HepG2 (cell line): Measurements from ENCODE around the gene SLC1A5. TPM values are rescaled to one million over a fixed set of nuclear protein-coding genes. Genes with fewer than 3 reads are reported as not detected.

Experiments used
- CBX1 ChIP-seq: IDR thresholded peaks from one replicate; pipeline ENCODE4 v1.6.1; 2016; ENCODE audit warnings: antibody characterized with exemption, low read depth
- FOXP1 ChIP-seq, 2 experiments: fragments of 450-650 bp in 1 of 2; IDR thresholded peaks; 2 replicates each; pipeline ENCODE4 v1.6.1; 2017 to 2018; ENCODE audit warnings: antibody characterized with exemption in 1 of 2
- GABPA ChIP-seq, 2 experiments: IDR thresholded peaks; 2 replicates each; pipeline ENCODE4 v1.6.1; 2011 to 2016; ENCODE audit warnings: low read depth in 2 of 2, low read length in 1 of 2, missing biosample characterization in 1 of 2, missing genetic modification characterization in 1 of 2
- KDM5B ChIP-seq: sonication (generic); formaldehyde crosslinking; IDR thresholded peaks from 2 replicates; pipeline ENCODE4 v1.4.0; 2020; ENCODE audit warnings: missing genetic modification reagents, mild to moderate bottlenecking, borderline replicate concordance
- REL ChIP-seq: sonication (generic); formaldehyde crosslinking; conservative IDR thresholded peaks from 2 replicates; pipeline ENCODE4 v1.8.0; 2022; ENCODE audit warnings: mild to moderate bottlenecking, missing genetic modification reagents, moderate library complexity
- SOX6 ChIP-seq, 2 experiments: fragments of 450-650 bp in 1 of 2; sonication (generic) in 1 of 2; formaldehyde crosslinking in 1 of 2; IDR thresholded peaks; 2 replicates each; pipeline versions ENCODE4 v1.4.0 to v1.6.1; 2017 to 2020; ENCODE audit warnings: antibody characterized with exemption in 1 of 2, mild to moderate bottlenecking in 1 of 2, missing genetic modification reagents in 1 of 2
- ZNF577 ChIP-seq: sonication (generic); formaldehyde crosslinking; IDR thresholded peaks from 2 replicates; pipeline ENCODE4 v1.4.0; 2020; ENCODE audit warnings: mild to moderate bottlenecking, low read depth, missing genetic modification reagents, borderline replicate concordance
- ZNF761 ChIP-seq: sonication (generic); formaldehyde crosslinking; conservative IDR thresholded peaks from 2 replicates; pipeline ENCODE4 v1.4.0; 2020; ENCODE audit warnings: mild to moderate bottlenecking, missing genetic modification reagents
- polyA plus RNA-seq, 8 experiments: library from polyadenylated mRNA; depleted of rRNA in 3 of 8; stranded (reverse) in 7 of 8; unstranded in 1 of 8; fragments of >200 nt; fragmentation: Illumina TruSeq in 4 of 8; extraction: Trizol in 4 of 8; gene quantifications; 2 replicates each; pipeline versions ENCODE4 v1.2.1 to v1.2.3, GENCODE V29; 2011 to 2016; ENCODE audit warnings: low read depth in 4 of 8, missing spikeins in 1 of 8, mixed read lengths in 1 of 8; ENCODE audit not compliant: insufficient read depth in 1 of 8
- total RNA-seq, 5 experiments: library from RNA; depleted of rRNA; stranded (reverse); fragments of >200 nt; fragmentation: Illumina TruSeq; extraction: Trizol; gene quantifications; 2 replicates each; pipeline ENCODE4 v1.2.3, GENCODE V29; 2016; ENCODE audit warnings: low read depth in 1 of 5
- TF ChIP-seq, protein P1 (sequence below), 2 experiments: fragments of 450-650 bp in 1 of 2; sonication (generic) in 1 of 2; formaldehyde crosslinking in 1 of 2; IDR thresholded peaks; 2 replicates each; pipeline versions ENCODE4 v1.6.1 to v1.8.0; 2016 to 2022; ENCODE audit warnings: antibody characterized with exemption in 1 of 2, mild to moderate bottlenecking in 1 of 2, missing genetic modification reagents in 1 of 2
- TF ChIP-seq, protein P2 (sequence below), 2 experiments: sonication (generic) in 1 of 2; formaldehyde crosslinking in 1 of 2; IDR thresholded peaks; 2 replicates each; pipeline versions ENCODE4 v1.4.0 to v1.6.1; 2018 to 2020; ENCODE audit warnings: missing genetic modification reagents in 2 of 2, borderline replicate concordance in 1 of 2, low read depth in 1 of 2, mild to moderate bottlenecking in 1 of 2, missing biosample characterization in 1 of 2
- TF ChIP-seq, protein P3 (sequence below): sonication (generic); formaldehyde crosslinking; IDR thresholded peaks from 2 replicates; pipeline ENCODE4 v1.4.0; 2020; ENCODE audit warnings: missing genetic modification reagents, borderline replicate concordance
- TF ChIP-seq, protein P4 (sequence below): sonication (generic); formaldehyde crosslinking; IDR thresholded peaks from 2 replicates; pipeline ENCODE4 v1.4.0; 2020; ENCODE audit warnings: missing genetic modification reagents

SLC1A5 gene
- total and polyA plus RNA-seq, 2 of the 13 experiments (the other 11 are each of a cell fraction or from before 2014, with no cell fraction given), result 120 to 159 TPM

DNA sequence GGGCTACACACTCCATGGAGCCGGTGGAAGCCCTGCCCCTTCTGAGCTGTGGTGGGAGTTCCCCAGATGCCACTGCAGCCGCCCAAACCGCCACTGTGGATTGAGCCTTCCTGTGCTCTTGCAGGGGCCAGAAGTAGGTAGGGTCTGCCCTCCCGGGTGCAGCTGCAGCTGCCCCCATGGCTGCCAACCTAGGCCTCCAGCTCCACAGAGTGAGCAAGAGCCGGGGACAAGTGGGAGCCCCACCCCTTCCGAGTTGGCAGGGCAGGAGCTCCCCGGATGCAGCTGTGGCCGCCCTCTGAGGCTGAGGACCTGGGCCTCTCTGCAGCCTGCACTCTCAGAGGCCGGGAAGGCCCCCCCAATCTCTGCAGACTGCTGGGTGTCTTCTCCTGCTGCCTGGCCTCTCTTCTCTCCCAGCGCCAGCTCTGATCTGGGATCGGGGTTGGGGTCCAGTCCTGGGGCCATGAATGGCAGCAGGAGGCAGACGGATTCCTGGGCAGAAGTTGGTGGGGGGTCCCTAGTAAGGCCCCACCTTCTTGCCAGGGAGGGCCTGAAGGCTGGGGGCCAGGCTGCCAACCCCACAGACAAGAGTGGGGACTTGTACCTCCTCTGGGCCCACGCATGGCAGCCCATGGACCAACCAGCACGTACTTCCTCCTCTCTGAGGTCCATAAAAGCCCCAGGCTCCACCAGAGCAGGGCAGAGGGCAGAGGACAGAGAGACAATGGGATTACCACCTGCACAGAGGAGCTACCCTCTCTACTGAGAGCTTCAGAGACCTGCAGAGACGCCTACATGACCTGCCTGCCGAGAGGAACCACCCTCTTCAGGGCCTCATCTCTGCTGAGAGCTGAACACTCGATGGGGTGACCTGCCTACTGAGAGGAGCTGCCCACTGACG, 33.4 kb upstream of the SLC1A5 start (continued):
- TF ChIP-seq, protein P1, sequence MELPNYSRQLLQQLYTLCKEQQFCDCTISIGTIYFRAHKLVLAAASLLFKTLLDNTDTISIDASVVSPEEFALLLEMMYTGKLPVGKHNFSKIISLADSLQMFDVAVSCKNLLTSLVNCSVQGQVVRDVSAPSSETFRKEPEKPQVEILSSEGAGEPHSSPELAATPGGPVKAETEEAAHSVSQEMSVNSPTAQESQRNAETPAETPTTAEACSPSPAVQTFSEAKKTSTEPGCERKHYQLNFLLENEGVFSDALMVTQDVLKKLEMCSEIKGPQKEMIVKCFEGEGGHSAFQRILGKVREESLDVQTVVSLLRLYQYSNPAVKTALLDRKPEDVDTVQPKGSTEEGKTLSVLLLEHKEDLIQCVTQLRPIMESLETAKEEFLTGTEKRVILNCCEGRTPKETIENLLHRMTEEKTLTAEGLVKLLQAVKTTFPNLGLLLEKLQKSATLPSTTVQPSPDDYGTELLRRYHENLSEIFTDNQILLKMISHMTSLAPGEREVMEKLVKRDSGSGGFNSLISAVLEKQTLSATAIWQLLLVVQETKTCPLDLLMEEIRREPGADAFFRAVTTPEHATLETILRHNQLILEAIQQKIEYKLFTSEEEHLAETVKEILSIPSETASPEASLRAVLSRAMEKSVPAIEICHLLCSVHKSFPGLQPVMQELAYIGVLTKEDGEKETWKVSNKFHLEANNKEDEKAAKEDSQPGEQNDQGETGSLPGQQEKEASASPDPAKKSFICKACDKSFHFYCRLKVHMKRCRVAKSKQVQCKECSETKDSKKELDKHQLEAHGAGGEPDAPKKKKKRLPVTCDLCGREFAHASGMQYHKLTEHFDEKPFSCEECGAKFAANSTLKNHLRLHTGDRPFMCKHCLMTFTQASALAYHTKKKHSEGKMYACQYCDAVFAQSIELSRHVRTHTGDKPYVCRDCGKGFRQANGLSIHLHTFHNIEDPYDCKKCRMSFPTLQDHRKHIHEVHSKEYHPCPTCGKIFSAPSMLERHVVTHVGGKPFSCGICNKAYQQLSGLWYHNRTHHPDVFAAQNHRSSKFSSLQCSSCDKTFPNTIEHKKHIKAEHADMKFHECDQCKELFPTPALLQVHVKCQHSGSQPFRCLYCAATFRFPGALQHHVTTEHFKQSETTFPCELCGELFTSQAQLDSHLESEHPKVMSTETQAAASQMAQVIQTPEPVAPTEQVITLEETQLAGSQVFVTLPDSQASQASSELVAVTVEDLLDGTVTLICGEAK (IDR thresholded peaks at IDR 0.05), result no peak
- TF ChIP-seq, protein P1 (CRISPR knock-in tag; IDR thresholded peaks at IDR 0.05), result no peak
- TF ChIP-seq FOXP1 (IDR thresholded peaks at IDR 0.05) (no peak), FOXP1 (CRISPR knock-in tag; IDR thresholded peaks at IDR 0.05) (no peak), CBX1 (no peak), ZNF577 (no peak), SOX6 (IDR thresholded peaks at IDR 0.05) (no peak), SOX6 (CRISPR knock-in tag; IDR thresholded peaks at IDR 0.05) (peak; percentile 56; the same call in 1 of the 2 replicates), ZNF761 (CRISPR knock-in tag) (no peak), KDM5B (peak; percentile 75; the same call in 1 of the 2 replicates), REL (CRISPR knock-in tag) (no peak), GABPA (IDR thresholded peaks at IDR 0.05; ENCODE audit: low read depth, low read length) (no peak), GABPA (CRISPR knock-in tag; IDR thresholded peaks at IDR 0.05; ENCODE audit: low read depth) (0 out of 2 replicates have a peak, but pooled peaks have one; percentile 20)
- TF ChIP-seq, protein P2, sequence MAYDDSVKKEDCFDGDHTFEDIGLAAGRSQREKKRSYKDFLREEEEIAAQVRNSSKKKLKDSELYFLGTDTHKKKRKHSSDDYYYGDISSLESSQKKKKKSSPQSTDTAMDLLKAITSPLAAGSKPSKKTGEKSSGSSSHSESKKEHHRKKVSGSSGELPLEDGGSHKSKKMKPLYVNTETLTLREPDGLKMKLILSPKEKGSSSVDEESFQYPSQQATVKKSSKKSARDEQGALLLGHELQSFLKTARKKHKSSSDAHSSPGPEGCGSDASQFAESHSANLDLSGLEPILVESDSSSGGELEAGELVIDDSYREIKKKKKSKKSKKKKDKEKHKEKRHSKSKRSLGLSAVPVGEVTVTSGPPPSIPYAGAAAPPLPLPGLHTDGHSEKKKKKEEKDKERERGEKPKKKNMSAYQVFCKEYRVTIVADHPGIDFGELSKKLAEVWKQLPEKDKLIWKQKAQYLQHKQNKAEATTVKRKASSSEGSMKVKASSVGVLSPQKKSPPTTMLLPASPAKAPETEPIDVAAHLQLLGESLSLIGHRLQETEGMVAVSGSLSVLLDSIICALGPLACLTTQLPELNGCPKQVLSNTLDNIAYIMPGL (CRISPR knock-in tag; IDR thresholded peaks at IDR 0.05; ENCODE audit: borderline replicate concordance in 1 of 2, low read depth in 1 of 2), result no peak; a peak in 1 of 4 replicates
- TF ChIP-seq, protein P3, sequence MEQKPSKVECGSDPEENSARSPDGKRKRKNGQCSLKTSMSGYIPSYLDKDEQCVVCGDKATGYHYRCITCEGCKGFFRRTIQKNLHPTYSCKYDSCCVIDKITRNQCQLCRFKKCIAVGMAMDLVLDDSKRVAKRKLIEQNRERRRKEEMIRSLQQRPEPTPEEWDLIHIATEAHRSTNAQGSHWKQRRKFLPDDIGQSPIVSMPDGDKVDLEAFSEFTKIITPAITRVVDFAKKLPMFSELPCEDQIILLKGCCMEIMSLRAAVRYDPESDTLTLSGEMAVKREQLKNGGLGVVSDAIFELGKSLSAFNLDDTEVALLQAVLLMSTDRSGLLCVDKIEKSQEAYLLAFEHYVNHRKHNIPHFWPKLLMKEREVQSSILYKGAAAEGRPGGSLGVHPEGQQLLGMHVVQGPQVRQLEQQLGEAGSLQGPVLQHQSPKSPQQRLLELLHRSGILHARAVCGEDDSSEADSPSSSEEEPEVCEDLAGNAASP (CRISPR knock-in tag), result no peak
- TF ChIP-seq, protein P4, sequence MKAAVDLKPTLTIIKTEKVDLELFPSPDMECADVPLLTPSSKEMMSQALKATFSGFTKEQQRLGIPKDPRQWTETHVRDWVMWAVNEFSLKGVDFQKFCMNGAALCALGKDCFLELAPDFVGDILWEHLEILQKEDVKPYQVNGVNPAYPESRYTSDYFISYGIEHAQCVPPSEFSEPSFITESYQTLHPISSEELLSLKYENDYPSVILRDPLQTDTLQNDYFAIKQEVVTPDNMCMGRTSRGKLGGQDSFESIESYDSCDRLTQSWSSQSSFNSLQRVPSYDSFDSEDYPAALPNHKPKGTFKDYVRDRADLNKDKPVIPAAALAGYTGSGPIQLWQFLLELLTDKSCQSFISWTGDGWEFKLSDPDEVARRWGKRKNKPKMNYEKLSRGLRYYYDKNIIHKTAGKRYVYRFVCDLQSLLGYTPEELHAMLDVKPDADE, result no peak
